Prostate gland (tissue), 2 donors: ENCODE data around the gene ZNF217.
"Not testable (repeated sequence)": the region's sequence is repeated elsewhere in the genome, so short reads cannot be mapped to it uniquely, and the experiment has no call there.

Source experiments
- POLR2AphosphoS5 ChIP-seq: sonication (generic); formaldehyde crosslinking; IDR thresholded peaks from one replicate; pipeline ENCODE4 v1.6.1; 2017; ENCODE audit warnings: antibody characterized with exemption
- TF ChIP-seq, protein P1 (sequence below), 4 experiments: fragments of 200-600 bp in 2 of 4; fragments of 450-650 bp in 2 of 4; sonication (generic) in 2 of 4; IDR thresholded peaks; 1 replicate in 3 of 4; 2 replicates in 1 of 4; pipeline ENCODE4 v1.5.1; 2016 to 2019; ENCODE audit warnings: antibody characterized with exemption in 4 of 4, mild to moderate bottlenecking in 2 of 4, moderate library complexity in 2 of 4

DNA sequence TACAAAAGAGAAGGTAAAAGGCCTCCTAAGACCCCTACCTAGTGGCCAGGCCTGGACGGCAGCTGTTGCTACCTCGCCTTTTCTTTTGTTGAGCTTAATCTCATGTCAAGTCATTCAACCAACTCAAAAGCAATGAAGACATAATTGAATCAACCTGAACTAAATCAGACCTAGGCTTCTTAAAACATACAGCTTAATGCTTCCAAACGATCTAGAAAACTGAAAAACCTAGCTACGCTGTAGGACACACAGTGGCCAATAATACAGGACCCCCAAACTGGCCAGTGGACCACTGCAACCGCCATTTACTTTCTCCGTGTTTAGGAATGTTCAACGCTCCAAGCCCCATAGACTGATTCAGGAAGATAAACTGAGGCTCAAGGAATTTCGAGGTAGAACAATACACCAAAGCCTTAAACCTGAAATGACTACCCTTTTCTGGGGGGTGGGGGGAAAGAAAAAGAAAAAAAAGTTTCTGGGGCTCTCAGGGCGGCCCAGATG is 1.6 kb downstream of the ZNF217 start:
- TF ChIP-seq, protein P1, sequence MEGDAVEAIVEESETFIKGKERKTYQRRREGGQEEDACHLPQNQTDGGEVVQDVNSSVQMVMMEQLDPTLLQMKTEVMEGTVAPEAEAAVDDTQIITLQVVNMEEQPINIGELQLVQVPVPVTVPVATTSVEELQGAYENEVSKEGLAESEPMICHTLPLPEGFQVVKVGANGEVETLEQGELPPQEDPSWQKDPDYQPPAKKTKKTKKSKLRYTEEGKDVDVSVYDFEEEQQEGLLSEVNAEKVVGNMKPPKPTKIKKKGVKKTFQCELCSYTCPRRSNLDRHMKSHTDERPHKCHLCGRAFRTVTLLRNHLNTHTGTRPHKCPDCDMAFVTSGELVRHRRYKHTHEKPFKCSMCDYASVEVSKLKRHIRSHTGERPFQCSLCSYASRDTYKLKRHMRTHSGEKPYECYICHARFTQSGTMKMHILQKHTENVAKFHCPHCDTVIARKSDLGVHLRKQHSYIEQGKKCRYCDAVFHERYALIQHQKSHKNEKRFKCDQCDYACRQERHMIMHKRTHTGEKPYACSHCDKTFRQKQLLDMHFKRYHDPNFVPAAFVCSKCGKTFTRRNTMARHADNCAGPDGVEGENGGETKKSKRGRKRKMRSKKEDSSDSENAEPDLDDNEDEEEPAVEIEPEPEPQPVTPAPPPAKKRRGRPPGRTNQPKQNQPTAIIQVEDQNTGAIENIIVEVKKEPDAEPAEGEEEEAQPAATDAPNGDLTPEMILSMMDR (IDR thresholded peaks at IDR 0.05), result not testable (repeated sequence)
- not testable (repeated sequence) for TF ChIP-seq POLR2AphosphoS5
